RWPE2 (cell line): ENCODE measurements around the gene PLA2G4D.

Source experiments
- ATAC-seq: fragments of 200-7000 bp; cut with Tn5 transposase; 3 replicates; pipeline ENCODE4 v1.9.1; 2021; ENCODE audit warnings: low read depth
- DNase-seq: peaks from one replicate; pipeline ENCODE4 v3.0.0-alpha.2; 2020; ENCODE audit warnings: low spot score
- H3K27ac ChIP-seq: fragments of 450-650 bp; 2 replicates; pipeline ENCODE4 v1.5.1; 2017; ENCODE audit warnings: mild to moderate bottlenecking; ENCODE audit not compliant: poor library complexity, severe bottlenecking
- H3K27me3 ChIP-seq: fragments of 250-450 bp; sonication (Bioruptor Pico); 2 replicates; pipeline ENCODE4 v1.5.1; 2021; ENCODE audit warnings: mild to moderate bottlenecking, moderate library complexity; ENCODE audit not compliant: insufficient read depth, poor library complexity, severe bottlenecking
- H3K36me3 ChIP-seq: fragments of 250-450 bp; sonication (Bioruptor Pico); 2 replicates; pipeline ENCODE4 v1.5.1; 2020; ENCODE audit warnings: low read depth, mild to moderate bottlenecking, moderate library complexity
- H3K4me1 ChIP-seq: fragments of 250-450 bp; sonication (Bioruptor Pico); 2 replicates; pipeline ENCODE4 v1.5.1; 2021; ENCODE audit warnings: mild to moderate bottlenecking, moderate library complexity; ENCODE audit not compliant: insufficient read depth, poor library complexity, severe bottlenecking
- H3K4me3 ChIP-seq: fragments of 250-450 bp; sonication (Bioruptor Pico); 2 replicates; pipeline ENCODE4 v1.5.1; 2021; ENCODE audit warnings: mild to moderate bottlenecking, moderate library complexity; ENCODE audit not compliant: severe bottlenecking
- H3K9me3 ChIP-seq: fragments of 250-450 bp; sonication (Bioruptor Pico); 2 replicates; pipeline ENCODE4 v1.5.1; 2021; ENCODE audit warnings: mild to moderate bottlenecking, moderate library complexity; ENCODE audit not compliant: severe bottlenecking
- TF ChIP-seq, protein P1 (sequence below): fragments of 450-650 bp; IDR thresholded peaks from one replicate; pipeline ENCODE4 v1.5.1; 2017; ENCODE audit warnings: mild to moderate bottlenecking, moderate library complexity; ENCODE audit not compliant: poor library complexity, severe bottlenecking

Gene PLA2G4D

GRCh38 chr15:42024303-42024702, 70.1 kb downstream of the PLA2G4D start:
- Histone ChIP-seq H3K9me3 (no peaks in the 10 kb centered on the region), H3K36me3 (no peaks in the 10 kb centered on the region), H3K27ac (no peak overlapping the region), H3K27me3 (no peaks in the 10 kb centered on the region), H3K4me3 (no peak overlapping the region), H3K4me1 (no peaks in the 10 kb centered on the region)
- peak; percentile 44 for DNase-seq
- TF ChIP-seq, protein P1, sequence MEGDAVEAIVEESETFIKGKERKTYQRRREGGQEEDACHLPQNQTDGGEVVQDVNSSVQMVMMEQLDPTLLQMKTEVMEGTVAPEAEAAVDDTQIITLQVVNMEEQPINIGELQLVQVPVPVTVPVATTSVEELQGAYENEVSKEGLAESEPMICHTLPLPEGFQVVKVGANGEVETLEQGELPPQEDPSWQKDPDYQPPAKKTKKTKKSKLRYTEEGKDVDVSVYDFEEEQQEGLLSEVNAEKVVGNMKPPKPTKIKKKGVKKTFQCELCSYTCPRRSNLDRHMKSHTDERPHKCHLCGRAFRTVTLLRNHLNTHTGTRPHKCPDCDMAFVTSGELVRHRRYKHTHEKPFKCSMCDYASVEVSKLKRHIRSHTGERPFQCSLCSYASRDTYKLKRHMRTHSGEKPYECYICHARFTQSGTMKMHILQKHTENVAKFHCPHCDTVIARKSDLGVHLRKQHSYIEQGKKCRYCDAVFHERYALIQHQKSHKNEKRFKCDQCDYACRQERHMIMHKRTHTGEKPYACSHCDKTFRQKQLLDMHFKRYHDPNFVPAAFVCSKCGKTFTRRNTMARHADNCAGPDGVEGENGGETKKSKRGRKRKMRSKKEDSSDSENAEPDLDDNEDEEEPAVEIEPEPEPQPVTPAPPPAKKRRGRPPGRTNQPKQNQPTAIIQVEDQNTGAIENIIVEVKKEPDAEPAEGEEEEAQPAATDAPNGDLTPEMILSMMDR, result no peak
- ATAC-seq, result peak; percentile 35; the same call in 1 of the 3 replicates

DNA sequence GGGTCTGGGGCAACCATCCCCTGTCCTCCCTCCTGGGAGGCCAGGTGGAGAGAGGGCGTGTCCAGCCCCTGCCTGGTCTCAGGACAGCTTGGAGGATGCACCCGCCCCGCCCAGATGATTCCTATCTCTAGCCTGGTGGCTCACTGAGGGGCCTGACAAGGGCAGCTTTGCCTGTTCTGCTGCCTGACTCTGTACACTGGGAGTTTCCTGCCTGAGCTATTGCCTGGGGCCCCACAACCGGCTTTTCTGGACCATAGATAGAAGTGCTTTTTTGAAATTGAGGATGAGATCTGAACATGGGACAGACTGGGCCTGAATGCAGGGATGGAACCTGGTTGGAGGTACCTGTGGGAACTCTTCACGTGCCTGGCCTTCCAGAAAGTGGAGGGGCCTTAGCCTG, 72.8 kb downstream of the PLA2G4D start:
- ATAC-seq (no peak), DNase-seq (peak; percentile 50)
- Histone ChIP-seq H3K27me3 (no peaks in the 10 kb centered on the region), H3K36me3 (no peaks in the 10 kb centered on the region), H3K4me3 (no peak overlapping the region), H3K9me3 (no peaks in the 10 kb centered on the region), H3K4me1 (no peaks in the 10 kb centered on the region), H3K27ac (no peak overlapping the region)
- TF ChIP-seq, protein P1, result no peak

DNA sequence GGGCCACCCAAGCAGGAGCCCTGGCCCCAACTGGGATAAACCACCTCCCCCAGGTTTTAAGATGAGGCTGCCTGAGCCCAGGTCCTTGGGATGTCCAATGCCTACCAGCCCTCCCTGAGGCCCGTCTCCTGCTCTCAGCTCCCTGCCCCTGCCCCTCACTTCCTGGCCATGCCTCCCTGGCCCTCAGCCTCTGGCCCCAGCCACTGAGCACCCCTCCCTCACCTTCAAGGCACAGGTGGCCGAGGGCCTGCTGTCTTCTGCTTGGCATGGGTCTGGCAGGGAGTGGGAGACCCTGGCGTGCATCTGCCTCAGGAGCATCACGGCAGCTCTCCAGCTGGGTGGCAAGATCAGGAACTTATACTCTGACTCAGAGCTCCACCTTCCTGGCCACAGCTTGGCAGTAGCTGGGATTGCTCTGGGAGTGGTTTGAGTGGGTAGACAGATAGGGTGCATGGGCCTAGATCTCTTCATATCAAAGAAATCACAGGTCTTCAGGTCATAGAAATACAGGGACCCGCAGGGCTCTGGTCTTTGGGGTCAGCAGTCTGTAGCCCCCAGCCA, 73.6 kb downstream of the PLA2G4D start, which contains the start of gene PLA2G4E:
TSS of gene PLA2G4E (minus strand) at position 330 of the 561 bp plus-strand sequence. CDS start at position 318, 12 bp downstream.
- Histone ChIP-seq H3K4me1 (no peaks in the 10 kb centered on the region), H3K36me3 (no peaks in the 10 kb centered on the region), H3K27me3 (no peaks in the 10 kb centered on the region), H3K9me3 (no peaks in the 10 kb centered on the region), H3K27ac (no peak within 1 kb of the TSS), H3K4me3 (no peak within 1 kb of the TSS)
- ATAC-seq (peak; percentile 53; the same call in 2 of the 3 replicates), DNase-seq (peak; percentile 57)
- TF ChIP-seq, protein P1, result no peak

DNA sequence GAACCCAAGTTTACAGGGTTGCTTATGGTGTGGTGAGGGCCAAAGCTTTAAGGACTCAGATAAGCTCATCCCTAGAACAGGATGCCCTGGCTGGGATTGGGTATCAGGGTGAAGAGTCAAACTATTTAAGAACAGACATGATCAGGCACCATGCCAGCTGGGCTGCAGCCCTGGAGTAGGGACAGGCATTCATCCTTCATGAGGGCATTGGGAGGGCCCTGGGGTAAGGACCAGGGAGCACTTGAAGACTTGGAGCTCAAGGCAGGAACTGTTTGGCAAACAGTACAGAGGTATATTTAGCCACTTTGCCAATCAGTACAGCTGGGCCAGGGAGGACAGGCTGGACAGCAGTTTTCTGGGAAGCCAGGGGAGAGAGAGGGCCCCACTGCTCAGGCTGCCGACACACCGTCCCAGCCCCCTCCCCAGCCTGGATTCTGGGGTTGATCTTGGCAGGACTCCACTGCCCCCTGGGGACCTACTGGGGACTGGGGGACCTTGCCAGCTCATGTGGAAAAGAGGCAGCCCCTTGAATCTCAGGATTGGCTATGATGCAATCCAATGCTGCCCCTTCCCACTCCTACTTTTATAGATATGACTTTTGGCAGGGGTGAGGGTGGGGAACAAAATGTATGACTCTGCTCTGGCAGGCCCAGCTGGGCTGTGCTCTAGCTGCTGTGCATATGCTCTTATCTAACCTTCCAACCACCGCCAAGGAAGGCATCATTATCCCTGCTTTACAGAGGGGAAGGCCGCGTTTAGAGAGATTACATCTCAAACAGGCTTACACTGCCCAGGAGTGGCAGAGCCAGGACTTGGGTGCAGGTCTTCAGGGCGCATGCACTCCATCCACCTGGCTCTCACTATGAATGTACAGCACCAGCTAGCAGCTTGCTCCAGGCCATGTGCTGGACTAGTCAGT, 75.8 kb downstream of the PLA2G4D start:
- H3K27me3 ChIP-seq, result no peaks in the 10 kb centered on the region

More for the DNA sequence above, 75.8 kb downstream of the PLA2G4D start:
- H3K9me3 ChIP-seq, result no peaks in the 10 kb centered on the region
- H3K27ac ChIP-seq, result no peak overlapping the region
- DNase-seq, result peak; percentile 68
- H3K36me3 ChIP-seq, result no peaks in the 10 kb centered on the region
- TF ChIP-seq, protein P1, result no peak
- ATAC-seq, result no peak
- no peaks in the 10 kb centered on the region for H3K4me1 ChIP-seq
- no peak overlapping the region for H3K4me3 ChIP-seq
